ENCODE data around the gene SERPINA5. TPM values are rescaled to one million over a fixed set of nuclear protein-coding genes. Genes with fewer than 3 reads are reported as not detected.

The SERPINA5 gene
- total and polyA plus RNA-seq, 10 of the 15 experiments (the other 5 are each of a cell fraction or from before 2014, with no cell fraction given), result 0.90 TPM; not detected in 9

DNA sequence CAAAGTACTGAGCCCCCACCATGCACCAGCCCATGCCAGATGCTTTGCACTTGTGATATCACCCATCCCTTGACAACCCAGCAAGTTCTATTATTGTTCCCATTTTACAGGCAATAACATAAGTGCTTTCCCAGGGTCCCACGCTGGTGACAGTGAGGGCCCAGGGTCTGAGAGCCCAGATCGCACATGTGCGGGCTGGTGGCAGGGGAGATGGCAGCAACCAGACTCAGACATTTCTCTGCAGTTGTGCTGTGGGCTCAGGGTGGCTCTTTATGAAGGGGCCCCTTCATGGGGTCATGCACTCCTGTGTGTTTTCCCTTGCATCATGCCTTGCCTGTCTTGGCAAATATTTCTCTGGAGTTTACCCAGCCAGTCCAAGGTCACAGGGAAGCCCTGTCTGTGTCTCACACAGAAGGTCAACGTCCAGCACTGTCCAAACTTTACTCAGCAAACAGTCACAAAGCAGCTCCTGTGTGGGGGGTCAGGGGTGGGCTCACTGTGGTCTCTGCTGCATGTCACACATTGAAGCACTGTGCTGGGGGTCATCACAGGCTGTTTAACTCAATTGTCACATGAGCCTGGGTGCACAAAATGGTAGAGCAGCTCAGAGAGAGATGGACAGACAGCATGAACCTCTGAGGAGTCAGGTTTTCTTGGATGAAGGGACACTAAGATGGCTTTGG is 12.7 kb downstream of the SERPINA5 start (continued):
- TF ChIP-seq, protein P1, sequence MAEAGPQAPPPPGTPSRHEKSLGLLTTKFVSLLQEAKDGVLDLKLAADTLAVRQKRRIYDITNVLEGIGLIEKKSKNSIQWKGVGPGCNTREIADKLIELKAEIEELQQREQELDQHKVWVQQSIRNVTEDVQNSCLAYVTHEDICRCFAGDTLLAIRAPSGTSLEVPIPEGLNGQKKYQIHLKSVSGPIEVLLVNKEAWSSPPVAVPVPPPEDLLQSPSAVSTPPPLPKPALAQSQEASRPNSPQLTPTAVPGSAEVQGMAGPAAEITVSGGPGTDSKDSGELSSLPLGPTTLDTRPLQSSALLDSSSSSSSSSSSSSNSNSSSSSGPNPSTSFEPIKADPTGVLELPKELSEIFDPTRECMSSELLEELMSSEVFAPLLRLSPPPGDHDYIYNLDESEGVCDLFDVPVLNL (IDR thresholded peaks at IDR 0.05; ENCODE audit: low read depth, low read length), result no peak

GRCh38 chr14:94594441-94594840 is 13.2 kb downstream of the SERPINA5 start:
- ATAC-seq (no peak), DNase-seq (ENCODE audit: low read depth, low spot score) (no peak), FAIRE-seq (no peak)
- Histone ChIP-seq H3K4me1 (ENCODE audit: control insufficient read depth, insufficient read depth, low read length) (no peaks in the 10 kb centered on the region), H3K27ac (ENCODE audit: control insufficient read depth, insufficient read depth) (no peak overlapping the region), H3K36me3 (ENCODE audit: control insufficient read depth in 2 of 2, insufficient read depth in 2 of 2, low read length in 1 of 2) (no peaks in the 10 kb centered on the region), H3K9ac (ENCODE audit: control insufficient read depth, insufficient read depth, low read length) (no peak overlapping the region), H4K20me1 (ENCODE audit: control insufficient read depth, insufficient read depth) (no peaks in the 10 kb centered on the region), H3K4me2 (ENCODE audit: control insufficient read depth, insufficient read depth) (no peak overlapping the region), H3K4me3 (no peak overlapping the region), H3K79me2 (ENCODE audit: control insufficient read depth, insufficient read depth, low read length) (no peaks in the 10 kb centered on the region), H2AFZ (ENCODE audit: control insufficient read depth, low read depth, low read length) (no peak overlapping the region), H3K9me3 (replicated peaks; ENCODE audit: control insufficient read depth, insufficient read depth, low read length) (no peaks in the 10 kb centered on the region), H3K27me3 (replicated peaks in 1 of 2; ENCODE audit: control insufficient read depth in 2 of 2, insufficient read depth in 2 of 2, low read length in 1 of 2) (no peaks in the 10 kb centered on the region; a peak in 2 of 4 replicates)
- ChIA-PET RAD21 (ENCODE audit: unreplicated experiment) (no interaction called here), POLR2A (no interaction called here), CTCF (no interaction called here), SMC1A (ENCODE audit: uncharacterized antibody, unreplicated experiment) (no interaction called here)
- in situ Hi-C loops (cut with MboI), result no loop called here
- intact Hi-C loops (cut with micrococcal nuclease; ENCODE audit: unreplicated experiment), result no loop called here
- 26% methylated on average over 4 of the region's 7 CpGs for WGBS (ENCODE audit: insufficient coverage, insufficient replicate concordance, low lambda C conversion rate, missing lambda C conversion rate)
- no TSS peak for BruUV-seq (replicated peaks)
- TF ChIP-seq RFX5 (IDR thresholded peaks at IDR 0.05; ENCODE audit: low read depth, low read length), result no peak
- TF ChIP-seq MTA3 (IDR thresholded peaks at IDR 0.05; ENCODE audit: borderline replicate concordance, low read length), result no peak
- TF ChIP-seq REST (IDR thresholded peaks at IDR 0.05; ENCODE audit: low read depth, low read length), result no peak
- no peak for TF ChIP-seq NR2C1 (IDR thresholded peaks at IDR 0.05)
- TF ChIP-seq, protein P2, sequence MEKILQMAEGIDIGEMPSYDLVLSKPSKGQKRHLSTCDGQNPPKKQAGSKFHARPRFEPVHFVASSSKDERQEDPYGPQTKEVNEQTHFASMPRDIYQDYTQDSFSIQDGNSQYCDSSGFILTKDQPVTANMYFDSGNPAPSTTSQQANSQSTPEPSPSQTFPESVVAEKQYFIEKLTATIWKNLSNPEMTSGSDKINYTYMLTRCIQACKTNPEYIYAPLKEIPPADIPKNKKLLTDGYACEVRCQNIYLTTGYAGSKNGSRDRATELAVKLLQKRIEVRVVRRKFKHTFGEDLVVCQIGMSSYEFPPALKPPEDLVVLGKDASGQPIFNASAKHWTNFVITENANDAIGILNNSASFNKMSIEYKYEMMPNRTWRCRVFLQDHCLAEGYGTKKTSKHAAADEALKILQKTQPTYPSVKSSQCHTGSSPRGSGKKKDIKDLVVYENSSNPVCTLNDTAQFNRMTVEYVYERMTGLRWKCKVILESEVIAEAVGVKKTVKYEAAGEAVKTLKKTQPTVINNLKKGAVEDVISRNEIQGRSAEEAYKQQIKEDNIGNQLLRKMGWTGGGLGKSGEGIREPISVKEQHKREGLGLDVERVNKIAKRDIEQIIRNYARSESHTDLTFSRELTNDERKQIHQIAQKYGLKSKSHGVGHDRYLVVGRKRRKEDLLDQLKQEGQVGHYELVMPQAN (conservative IDR thresholded peaks at IDR 0.05), result no peak
- TF ChIP-seq SIX5 (IDR thresholded peaks at IDR 0.05; ENCODE audit: low read depth, low read length, severe bottlenecking), result no peak
- TF ChIP-seq JUNB (IDR thresholded peaks at IDR 0.05), result no peak
- TF ChIP-seq ZNF384 (IDR thresholded peaks at IDR 0.05; ENCODE audit: borderline replicate concordance, low read depth, low read length), result no peak
- no peak for TF ChIP-seq HDAC2 (IDR thresholded peaks at IDR 0.05)
- TF ChIP-seq GATAD2B (conservative IDR thresholded peaks at IDR 0.05; ENCODE audit: low read depth), result no peak
- no peak for TF ChIP-seq ELK1 (IDR thresholded peaks at IDR 0.05; ENCODE audit: low read depth, low read length)
- no peak for TF ChIP-seq MTA2 (IDR thresholded peaks at IDR 0.05; ENCODE audit: low read depth)
- no peak for TF ChIP-seq EZH2 (IDR thresholded peaks at IDR 0.05; ENCODE audit: borderline replicate concordance, control insufficient read depth, low read depth, low read length)
- no peak for TF ChIP-seq CHD1 (IDR thresholded peaks at IDR 0.05; ENCODE audit: low read depth, low read length)
- no peak for TF ChIP-seq SREBF2 (IDR thresholded peaks at IDR 0.05; ENCODE audit: low read length)
